Smooth muscle cell (in vitro differentiated cells): ENCODE data around the gene MDC1. TPM values are rescaled to one million over a fixed set of nuclear protein-coding genes. Genes with fewer than 3 reads are reported as not detected.

Source experiments
- DNase-seq: peaks from one replicate; lab custom pipeline; 2025; ENCODE audit not compliant: unreplicated experiment; lab: John Stamatoyannopoulos, UW
- H2AFZ ChIP-seq: fragments of 200-600 bp; sonication (generic); 2 replicates; pipeline ENCODE4 v1.6.0; 2016; ENCODE audit warnings: antibody characterized with exemption, low read depth, mild to moderate bottlenecking
- H3F3A ChIP-seq: fragments of 200-600 bp; sonication (generic); 2 replicates; pipeline ENCODE4 v1.6.0; 2017; ENCODE audit warnings: antibody characterized with exemption, low read depth
- H3K27ac ChIP-seq: fragments of 200-600 bp; sonication (generic); 2 replicates; pipeline ENCODE4 v1.5.1; 2016; ENCODE audit warnings: low read depth, mild to moderate bottlenecking
- H3K27me3 ChIP-seq: fragments of 200-600 bp; sonication (generic); 2 replicates; pipeline ENCODE4 v1.6.1; 2016; ENCODE audit warnings: low read depth, mild to moderate bottlenecking
- H3K36me3 ChIP-seq: fragments of 200-600 bp; sonication (generic); 2 replicates; pipeline ENCODE4 v1.5.1; 2016; ENCODE audit warnings: low read depth
- H3K4me1 ChIP-seq: fragments of 200-600 bp; sonication (generic); 2 replicates; pipeline ENCODE4 v1.5.1; 2016; ENCODE audit warnings: low read depth
- H3K4me2 ChIP-seq: fragments of 200-600 bp; sonication (generic); 2 replicates; pipeline ENCODE4 v1.6.0; 2016; ENCODE audit warnings: mild to moderate bottlenecking
- H3K4me3 ChIP-seq: fragments of 200-600 bp; sonication (generic); 2 replicates; pipeline ENCODE4 v1.5.1; 2016; ENCODE audit warnings: mild to moderate bottlenecking
- H3K79me2 ChIP-seq: fragments of 200-600 bp; sonication (generic); 2 replicates; pipeline ENCODE4 v1.6.0; 2016; ENCODE audit warnings: low read depth, mild to moderate bottlenecking
- H3K9ac ChIP-seq: fragments of 200-600 bp; sonication (generic); 2 replicates; pipeline ENCODE4 v1.6.0; 2016; ENCODE audit warnings: low read depth
- H3K9me3 ChIP-seq: fragments of 200-600 bp; sonication (generic); replicated peaks from 2 replicates; pipeline ENCODE4 v1.5.1; 2016; ENCODE audit warnings: low read depth
- H4K20me1 ChIP-seq: fragments of 200-600 bp; sonication (generic); 2 replicates; pipeline ENCODE4 v1.6.0; 2016; ENCODE audit warnings: low read depth
- WGBS: methylation state at CpG from one replicate; pipeline ENCODE4 v1.1.7; 2016; ENCODE audit warnings: low lambda C conversion rate; 5-methylcytosine and 5-hydroxymethylcytosine counted together
- polyA plus RNA-seq: library from polyadenylated mRNA; unstranded; fragments of >200 nt; fragmentation: Nextera tagmentation; extraction: Ambion mirVana; gene quantifications from 2 replicates; pipeline ENCODE4 v1.2.1, GENCODE V29; 2016
- total RNA-seq: library from RNA; depleted of rRNA; stranded (reverse); fragments of >200 nt; gene quantifications from 2 replicates; pipeline ENCODE4 v1.2.3, GENCODE V29; 2014
- TF ChIP-seq, protein P1 (sequence below): fragments of 200-600 bp; sonication (generic); IDR thresholded peaks from 2 replicates; pipeline ENCODE4 v1.5.1; 2017; ENCODE audit warnings: borderline replicate concordance, mild to moderate bottlenecking, antibody characterized with exemption; ENCODE audit not compliant: insufficient read depth, poor library complexity, severe bottlenecking

MDC1 gene
- total and polyA plus RNA-seq, 2 experiments from 2014 or later = 7.0 to 17.1 TPM

DNA sequence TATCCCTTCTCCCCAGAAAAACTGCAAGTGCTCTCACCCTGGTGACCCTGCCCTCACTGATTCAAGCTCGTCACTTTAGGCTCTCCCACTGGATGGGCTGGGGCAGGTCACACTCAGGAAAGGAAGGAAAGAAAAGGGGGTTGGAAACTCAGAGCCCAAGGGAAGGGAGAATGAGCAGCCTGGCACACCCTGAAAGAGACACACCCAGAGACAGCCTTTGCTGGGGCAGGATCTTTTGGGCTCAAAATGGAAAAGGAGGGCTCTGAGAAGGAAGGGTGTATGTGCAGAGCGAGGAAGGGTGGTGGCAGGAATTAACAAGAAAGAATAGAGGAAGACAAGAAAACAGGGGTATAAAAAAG lies 33.1 kb downstream of the MDC1 start:
- peaks cover 58% of the 10 kb centered on the region for H3K4me1 ChIP-seq
- TF ChIP-seq, protein P1, sequence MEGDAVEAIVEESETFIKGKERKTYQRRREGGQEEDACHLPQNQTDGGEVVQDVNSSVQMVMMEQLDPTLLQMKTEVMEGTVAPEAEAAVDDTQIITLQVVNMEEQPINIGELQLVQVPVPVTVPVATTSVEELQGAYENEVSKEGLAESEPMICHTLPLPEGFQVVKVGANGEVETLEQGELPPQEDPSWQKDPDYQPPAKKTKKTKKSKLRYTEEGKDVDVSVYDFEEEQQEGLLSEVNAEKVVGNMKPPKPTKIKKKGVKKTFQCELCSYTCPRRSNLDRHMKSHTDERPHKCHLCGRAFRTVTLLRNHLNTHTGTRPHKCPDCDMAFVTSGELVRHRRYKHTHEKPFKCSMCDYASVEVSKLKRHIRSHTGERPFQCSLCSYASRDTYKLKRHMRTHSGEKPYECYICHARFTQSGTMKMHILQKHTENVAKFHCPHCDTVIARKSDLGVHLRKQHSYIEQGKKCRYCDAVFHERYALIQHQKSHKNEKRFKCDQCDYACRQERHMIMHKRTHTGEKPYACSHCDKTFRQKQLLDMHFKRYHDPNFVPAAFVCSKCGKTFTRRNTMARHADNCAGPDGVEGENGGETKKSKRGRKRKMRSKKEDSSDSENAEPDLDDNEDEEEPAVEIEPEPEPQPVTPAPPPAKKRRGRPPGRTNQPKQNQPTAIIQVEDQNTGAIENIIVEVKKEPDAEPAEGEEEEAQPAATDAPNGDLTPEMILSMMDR = no peak
- 21% methylated on average over 2 of the region's 2 CpGs for WGBS
- peak overlapping the region; percentile 91 for H3K9ac ChIP-seq
- no peaks in the 10 kb centered on the region for H3K9me3 ChIP-seq
- no peaks in the 10 kb centered on the region for H3K36me3 ChIP-seq
- H3K27me3 ChIP-seq = no peaks in the 10 kb centered on the region
- H2AFZ ChIP-seq = no peak overlapping the region
- H3K79me2 ChIP-seq = peaks cover 94% of the 10 kb centered on the region
- peak overlapping the region; percentile 93 for H3K4me2 ChIP-seq
- H4K20me1 ChIP-seq = peaks cover 69% of the 10 kb centered on the region
- peak overlapping the region; percentile 92 for H3K27ac ChIP-seq
- DNase-seq = no peak
- H3K4me3 ChIP-seq = peak overlapping the region; percentile 78
- peaks cover 41% of the 10 kb centered on the region for H3F3A ChIP-seq

DNA sequence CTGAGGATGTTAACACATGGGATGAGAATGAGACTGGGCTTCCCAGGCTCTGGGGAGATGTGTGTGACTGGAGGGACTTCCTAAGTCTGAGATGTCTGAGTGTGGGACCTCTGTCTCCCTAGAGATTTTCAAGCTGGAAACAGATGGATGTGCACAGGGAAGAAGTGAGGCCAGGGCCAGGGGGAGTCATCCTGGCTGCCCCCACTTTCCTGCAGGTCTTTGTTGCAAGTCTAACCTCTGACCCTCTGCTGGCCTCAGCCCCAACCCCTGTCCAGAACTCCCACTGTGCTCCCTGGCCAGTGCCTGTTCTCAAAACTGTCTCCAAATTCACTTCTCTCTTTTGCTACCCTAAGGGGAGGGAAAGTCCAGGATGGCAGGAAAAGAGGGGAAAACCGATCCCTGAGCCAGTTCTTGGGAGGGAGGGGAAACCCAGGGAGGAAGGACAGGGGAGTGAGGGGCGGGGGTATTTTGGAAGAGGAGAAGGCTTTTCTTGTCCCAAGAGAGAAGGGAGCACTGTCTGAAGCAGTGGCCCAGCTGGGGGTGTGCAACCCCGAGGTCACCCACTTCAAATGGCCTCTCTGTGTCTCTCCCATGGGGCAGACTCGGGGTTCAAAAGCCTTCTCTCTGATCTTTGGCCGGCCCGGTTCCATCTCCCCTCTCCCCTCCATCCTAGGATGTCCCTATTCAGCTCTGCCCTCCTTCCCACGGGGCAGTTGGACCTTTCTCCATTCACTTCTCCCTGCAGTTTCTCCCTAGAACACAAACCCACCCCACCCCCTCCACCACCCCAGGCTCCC lies 33.7 kb downstream of the MDC1 start:
- TF ChIP-seq, protein P1 = no peak
- H3K4me3 ChIP-seq = peak overlapping the region; percentile 78
- peaks cover 41% of the 10 kb centered on the region for H3F3A ChIP-seq
- DNase-seq = no peak
- no peaks in the 10 kb centered on the region for H3K27me3 ChIP-seq
- peak overlapping the region; percentile 92 for H3K27ac ChIP-seq
- peaks cover 58% of the 10 kb centered on the region for H3K4me1 ChIP-seq
- peak overlapping the region; percentile 93 for H3K4me2 ChIP-seq
- no peak overlapping the region for H2AFZ ChIP-seq
- peaks cover 75% of the 10 kb centered on the region for H4K20me1 ChIP-seq
- H3K36me3 ChIP-seq = no peaks in the 10 kb centered on the region
- H3K9me3 ChIP-seq = no peaks in the 10 kb centered on the region
- WGBS = 32% methylated on average over 6 of the region's 7 CpGs
- H3K79me2 ChIP-seq = peaks cover 97% of the 10 kb centered on the region
- H3K9ac ChIP-seq = peak overlapping the region; percentile 91

DNA sequence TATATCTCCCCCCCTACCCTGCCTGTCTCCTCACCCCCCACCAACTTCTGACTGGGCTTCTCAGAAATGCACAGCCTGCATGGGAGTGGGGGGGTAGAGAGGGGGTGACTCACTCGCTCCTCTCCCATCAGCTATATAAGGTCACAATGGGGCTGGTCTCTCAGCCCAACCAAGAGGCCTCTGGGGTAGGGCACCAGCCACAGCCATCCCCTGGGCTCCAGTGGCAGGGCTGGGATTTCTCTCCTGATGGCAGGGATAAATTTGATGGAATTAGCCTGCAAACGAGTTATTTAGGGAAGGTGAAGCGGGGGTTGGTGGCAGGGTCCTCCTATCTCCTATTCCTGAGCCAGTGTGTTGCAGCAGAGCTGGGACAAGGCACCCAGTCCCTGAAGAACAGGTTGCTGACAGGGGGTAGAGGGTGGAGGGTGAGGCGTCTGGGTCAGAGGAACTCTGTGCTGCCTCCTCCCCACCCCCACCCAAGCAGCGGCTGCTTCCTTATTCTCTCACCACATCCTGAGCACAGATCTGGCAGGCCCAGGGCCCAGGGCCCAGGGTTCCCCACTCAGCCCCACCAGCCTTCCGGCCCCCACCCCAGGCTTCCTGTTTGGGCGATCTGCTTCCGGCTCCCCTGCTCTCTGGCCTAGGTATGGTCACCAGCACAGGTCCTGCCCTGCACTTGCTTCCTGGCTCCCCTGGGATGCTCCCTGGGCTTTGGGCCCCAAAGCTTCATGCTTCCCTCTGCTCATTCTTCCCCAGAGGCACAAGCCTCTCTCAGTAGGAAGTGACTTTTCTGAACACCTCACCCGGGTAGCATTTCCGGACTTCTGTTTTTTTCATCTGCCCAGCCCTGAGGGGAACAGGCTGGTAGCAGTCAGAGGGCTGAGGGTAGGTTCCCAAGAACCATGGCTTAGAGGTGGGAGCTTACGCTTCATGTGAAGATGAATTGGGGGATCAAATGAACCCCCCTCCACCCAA lies 34.7 kb downstream of the MDC1 start:
- H3K4me1 ChIP-seq = peaks cover 51% of the 10 kb centered on the region
- peaks cover 84% of the 10 kb centered on the region for H4K20me1 ChIP-seq
- peaks cover 41% of the 10 kb centered on the region for H3F3A ChIP-seq
- H3K9ac ChIP-seq = peak overlapping the region; percentile 91
- H3K79me2 ChIP-seq = peaks cover 93% of the 10 kb centered on the region
- H3K36me3 ChIP-seq = no peaks in the 10 kb centered on the region
- TF ChIP-seq, protein P1 = no peak
- no peak overlapping the region for H2AFZ ChIP-seq
- peak overlapping the region; percentile 93 for H3K4me2 ChIP-seq
- H3K4me3 ChIP-seq = peak overlapping the region; percentile 78
- WGBS = 9% methylated on average over 11 of the region's 11 CpGs
- H3K27me3 ChIP-seq = no peaks in the 10 kb centered on the region
- DNase-seq = peak; percentile 58
- no peaks in the 10 kb centered on the region for H3K9me3 ChIP-seq
- H3K27ac ChIP-seq = peak overlapping the region; percentile 92
